GM21423 (cell line): Measurements from ENCODE around the gene KLHL8.
"Not testable (repeated sequence)": the region's sequence is repeated elsewhere in the genome, so short reads cannot be mapped to it uniquely, and the experiment has no call there.

Experiments
- ATAC-seq: cut with Tn5 transposase; IDR thresholded peaks from one replicate; pipeline ENCODE4 v1.9.1; 2021; ENCODE audit warnings: mild to moderate bottlenecking, moderate library complexity; ENCODE audit not compliant: unreplicated experiment

Gene KLHL8

DNA sequence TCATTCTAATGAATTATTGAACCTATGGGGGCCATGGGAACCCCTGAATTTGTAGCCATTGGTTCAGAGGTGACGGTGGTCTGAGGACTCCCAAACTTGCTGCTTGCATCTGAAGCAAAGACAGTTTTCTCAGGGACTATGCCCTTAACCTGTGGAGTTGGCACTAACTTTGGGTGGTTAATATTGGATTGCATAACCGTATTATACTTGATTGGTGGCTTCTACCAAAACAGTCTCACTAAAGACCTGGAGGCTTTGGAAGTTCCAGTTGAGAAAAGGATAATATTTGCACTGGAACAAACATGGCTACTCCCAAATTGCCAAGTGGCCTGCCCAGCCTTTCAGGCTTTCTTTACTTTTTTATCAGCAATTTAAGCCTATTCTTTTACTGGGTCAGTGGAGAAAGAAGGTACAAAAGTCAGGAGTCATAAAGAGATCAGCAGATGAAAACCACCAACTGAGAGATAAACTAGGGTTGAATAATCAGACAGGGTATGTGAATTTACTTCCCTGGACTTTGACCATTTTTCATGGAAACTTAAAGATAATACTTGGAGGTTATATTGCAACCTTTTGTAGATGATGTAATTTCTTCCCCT is 7.9 kb upstream of the KLHL8 start:
- ATAC-seq, result no peak

GRCh38 chr4:87227751-87228151 is 7.3 kb upstream of the KLHL8 start:
- ATAC-seq, result no peak

DNA sequence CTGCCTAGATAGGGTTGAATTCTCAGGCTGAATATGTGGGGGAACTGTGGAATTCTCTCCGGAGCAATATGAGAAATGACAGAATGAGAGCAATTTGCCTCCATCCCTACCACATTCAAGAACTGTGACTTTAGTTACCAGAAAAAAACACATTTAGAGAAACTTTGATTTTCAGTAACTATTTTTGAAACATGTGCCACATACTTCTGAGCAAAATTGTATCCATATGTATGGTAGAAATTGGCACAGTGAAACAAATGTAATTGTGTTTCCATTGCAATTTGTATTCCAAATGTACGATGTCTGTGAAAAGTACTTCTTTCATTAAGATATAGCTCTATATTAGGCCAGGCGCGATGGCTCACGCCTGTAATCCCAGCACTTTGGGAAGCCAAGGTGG is 5.5 kb upstream of the KLHL8 start:
- no peak for ATAC-seq

- ATAC-seq, result no peak
Observed at GRCh38 chr4:87224141-87224923, 3.9 kb upstream of the KLHL8 start.

DNA sequence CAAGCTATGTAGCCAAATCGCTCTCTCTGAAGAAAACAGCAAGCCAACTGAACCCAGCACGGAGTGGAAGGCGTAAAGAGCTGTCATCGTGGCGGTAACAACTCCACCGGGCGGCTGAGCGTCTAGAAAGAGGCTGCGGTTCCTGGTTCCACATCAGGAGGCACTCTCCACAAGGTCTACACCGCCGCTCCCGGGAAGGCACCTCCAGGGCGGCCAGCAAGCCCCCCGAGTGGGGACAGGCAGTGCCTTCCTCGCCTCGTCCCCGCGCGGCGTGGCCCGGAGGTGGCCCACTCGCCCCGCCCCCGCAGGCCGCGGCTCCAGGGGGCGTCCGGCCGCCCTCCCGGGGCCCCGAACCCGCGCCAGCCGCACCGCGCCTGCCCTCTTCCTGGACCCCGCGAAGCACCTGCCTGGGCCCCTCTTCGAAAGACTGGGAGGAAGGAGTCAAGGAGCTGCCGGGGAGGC is 755 bp downstream of the KLHL8 start:
- peak; percentile 33 for ATAC-seq

DNA sequence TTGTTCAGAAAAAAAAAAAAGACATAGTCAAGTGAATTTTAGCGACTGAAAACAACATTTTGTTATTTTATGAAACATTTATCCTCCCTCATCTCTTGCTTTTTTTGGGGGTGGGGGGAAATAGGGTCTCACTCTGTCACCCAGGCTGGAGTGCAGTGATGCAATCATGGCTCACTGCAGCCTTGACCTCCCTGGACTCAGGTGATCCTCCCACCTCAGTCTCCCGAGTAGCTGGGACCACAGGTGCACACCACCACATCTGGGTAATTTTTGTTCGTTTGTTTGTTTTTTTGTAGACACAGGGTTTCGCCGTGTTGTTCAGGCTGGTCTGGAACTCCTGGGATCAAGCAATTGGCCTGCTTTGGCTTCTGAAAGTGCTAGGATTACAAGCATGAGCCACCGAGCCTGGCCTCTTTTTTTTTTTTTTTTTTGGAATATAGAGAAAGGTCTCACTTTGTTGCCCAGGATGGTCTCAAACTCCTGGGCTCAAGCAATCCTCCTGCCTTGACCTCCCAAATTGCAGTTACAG is 3.1 kb downstream of the KLHL8 start:
- not testable (repeated sequence) for ATAC-seq

GRCh38 chr4:87216469-87216868 is 3.9 kb downstream of the KLHL8 start:
- no peak for ATAC-seq

DNA sequence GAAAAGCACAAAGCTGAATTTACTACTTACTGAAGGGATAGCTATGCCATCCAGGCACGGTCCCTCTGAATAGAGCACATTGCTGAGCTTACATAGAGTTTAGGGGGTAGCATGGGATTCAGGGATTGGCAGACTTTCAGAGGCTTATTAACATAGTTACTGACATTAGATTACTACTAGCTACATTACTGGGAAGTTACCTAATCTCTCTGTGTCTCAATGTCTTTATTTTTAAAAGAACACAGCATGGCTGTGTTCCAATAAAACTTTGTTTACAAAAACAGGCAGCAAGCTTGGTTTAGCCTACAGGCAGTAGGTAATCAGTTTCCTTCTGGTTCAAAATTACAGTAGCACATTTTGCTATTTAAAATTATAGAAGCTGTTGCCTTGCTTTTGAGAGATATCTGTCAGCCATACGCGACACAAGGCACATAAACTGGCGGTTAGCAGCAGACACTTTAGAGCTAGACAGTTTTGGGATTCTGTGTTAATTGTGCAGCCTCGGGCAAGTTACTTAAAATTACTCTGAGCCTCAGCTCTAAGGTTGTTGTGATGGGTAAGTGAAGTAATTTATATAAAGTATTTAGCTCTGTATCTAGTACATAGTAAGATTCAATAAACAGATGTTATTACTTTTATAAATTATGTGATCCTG is 6.9 kb downstream of the KLHL8 start:
- no peak for ATAC-seq

GRCh38 chr4:87211249-87211952 is 9.0 kb downstream of the KLHL8 start:
- ATAC-seq, result no peak

DNA sequence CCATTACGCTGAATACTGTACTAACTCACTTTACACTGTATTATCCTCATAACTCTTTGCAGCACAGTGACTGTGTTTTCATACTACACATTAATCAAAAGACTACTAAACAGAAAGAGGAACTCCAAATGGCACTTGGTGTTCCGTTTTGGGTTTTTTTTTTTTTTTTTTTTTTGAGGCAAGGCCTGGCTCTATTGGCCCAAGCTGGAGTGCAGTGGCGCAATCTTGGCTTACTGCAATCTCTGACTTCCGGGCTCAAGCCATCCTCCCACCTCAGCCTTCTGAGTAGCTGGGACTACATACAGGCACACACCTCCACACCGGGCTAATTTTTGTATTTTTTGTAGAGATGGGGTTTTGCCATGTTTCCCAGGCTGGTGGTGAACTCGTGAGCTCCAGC is 10.7 kb downstream of the KLHL8 start:
- ATAC-seq, result peak; percentile 85

GRCh38 chr4:87209182-87209581 is 11.2 kb downstream of the KLHL8 start:
- peak; percentile 1 for ATAC-seq

- no peak for ATAC-seq
Observed at GRCh38 chr4:87204559-87204958, 15.9 kb downstream of the KLHL8 start.

DNA sequence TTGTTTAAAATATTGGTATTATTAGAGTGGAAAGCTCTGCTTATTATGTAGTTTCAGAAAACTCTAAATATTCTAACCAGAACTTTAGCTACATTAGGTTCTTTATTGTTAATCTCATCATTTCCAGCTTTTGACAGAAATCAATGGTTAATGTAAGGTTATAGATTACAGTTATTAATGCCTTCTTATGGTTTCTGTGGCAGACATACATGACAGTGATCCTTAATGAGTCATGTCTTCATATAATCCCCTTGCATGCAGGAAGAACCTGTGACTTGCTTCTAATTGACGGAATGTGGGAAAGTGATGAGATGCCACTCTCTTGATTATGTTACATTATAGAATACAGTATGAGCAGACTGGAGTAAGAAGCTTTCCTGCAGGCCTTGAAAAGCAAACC is 23.5 kb downstream of the KLHL8 start:
- no peak for ATAC-seq

GRCh38 chr4:87196146-87196545 is 24.3 kb downstream of the KLHL8 start:
- ATAC-seq, result no peak

- no peak for ATAC-seq
Observed at GRCh38 chr4:87193958-87194675, 26.3 kb downstream of the KLHL8 start.

DNA sequence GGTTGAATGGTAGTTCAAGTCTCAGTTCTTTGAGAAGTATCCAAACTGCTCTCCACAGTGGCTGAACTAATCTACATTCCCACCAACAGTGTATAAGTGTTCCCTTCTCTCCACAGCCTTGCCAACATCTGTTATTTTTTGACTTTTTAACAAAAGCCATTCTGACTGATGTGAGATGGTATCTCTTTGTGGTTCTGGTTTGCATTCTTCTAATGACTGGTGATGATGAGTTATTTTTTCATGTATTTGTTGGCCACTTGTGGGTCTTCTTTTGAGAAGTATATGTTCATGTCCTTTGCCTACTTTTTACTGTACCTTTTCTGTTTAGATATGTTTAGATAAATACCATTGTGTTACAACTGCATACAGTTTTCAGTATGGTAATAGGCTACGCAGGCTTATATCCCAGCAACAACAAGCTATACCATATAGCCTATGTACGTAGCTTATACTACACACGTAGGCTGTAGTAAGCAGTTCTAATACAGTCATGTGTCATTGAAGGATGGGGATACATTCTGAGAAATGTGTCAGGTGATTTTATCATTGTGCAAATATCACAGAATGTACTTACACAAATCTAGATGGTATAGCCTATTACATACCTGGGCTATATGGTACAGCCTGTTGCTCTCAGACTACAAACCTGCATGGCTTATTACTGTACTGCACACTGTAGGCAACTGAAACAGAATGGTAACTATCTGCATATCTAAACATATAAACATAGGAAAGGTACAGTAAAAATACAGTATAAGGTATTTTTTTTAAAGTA is 28.1 kb downstream of the KLHL8 start:
- no peak for ATAC-seq

DNA sequence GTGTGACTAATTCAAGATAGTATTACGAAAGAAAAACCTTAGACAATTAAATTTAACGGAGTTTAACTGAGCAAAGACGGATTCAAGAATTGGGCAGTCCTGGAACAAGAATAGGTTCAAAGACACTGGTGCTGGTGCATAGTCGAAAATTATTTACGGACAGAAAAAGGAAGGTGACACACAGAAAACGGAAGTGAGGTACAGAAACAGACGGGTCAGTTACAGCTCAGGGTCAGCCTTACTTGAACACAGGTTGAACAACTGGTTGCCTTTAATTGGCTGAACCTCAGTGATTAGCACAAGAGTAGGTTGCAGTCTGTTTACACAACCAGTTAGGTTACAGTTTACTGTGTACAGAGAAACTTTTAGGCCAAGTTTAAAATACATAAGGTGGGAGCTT is 31.5 kb downstream of the KLHL8 start:
- no peak for ATAC-seq

DNA sequence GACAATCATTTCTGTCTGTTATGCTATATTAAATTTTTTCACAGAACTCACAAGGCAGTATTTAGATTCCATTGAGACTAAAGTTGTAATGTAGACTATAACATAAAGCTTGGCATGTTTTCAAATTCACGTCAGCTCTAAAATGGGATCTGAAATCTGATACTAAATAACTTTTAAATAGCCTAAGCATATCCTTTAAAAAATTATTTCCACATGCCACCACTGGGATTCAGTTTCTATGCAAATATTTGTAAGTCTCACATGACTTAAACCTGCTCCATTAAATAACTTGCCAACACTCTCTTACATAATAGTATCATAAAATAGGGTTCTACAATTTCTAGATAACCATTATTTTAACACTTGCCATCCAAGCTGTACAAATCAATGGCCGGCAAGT is 32.4 kb downstream of the KLHL8 start:
- no peak for ATAC-seq

- no peak for ATAC-seq
Observed at GRCh38 chr4:87185146-87185870, 35.1 kb downstream of the KLHL8 start.
